GM10266 (cell line): ENCODE results near the gene TRIM9.

ENCODE experiments used
- DNase-seq: peaks from one replicate; pipeline ENCODE4 v3.0.0; 2012; ENCODE audit errors: extremely low spot score
- CTCF ChIP-seq: IDR thresholded peaks from 2 replicates; pipeline ENCODE4 v1.5.1; 2012; ENCODE audit warnings: mild to moderate bottlenecking, low read depth; ENCODE audit not compliant: control insufficient read depth, insufficient read depth; ENCODE audit errors: missing control alignments

Gene TRIM9

DNA sequence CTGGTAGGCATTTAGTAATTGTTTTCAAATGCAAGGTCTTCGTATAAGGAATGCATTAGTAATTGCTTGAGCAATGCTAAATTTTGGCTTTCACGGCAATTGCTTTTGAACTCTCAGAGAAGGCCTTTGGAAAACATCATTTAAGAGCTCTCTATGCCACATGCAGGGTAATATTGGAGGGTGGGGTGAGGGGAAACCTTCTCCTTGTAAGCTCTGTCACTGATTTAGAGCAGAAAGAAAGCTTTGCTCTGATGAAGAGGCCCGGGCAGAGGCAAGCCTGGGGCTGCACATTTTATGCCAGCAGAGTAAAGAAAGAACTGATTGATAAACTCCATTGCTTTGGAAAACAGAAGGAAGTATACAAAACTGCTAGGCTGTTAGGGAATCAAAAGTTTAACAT is 70.9 kb downstream of the TRIM9 start:
- DNase-seq: no peak
- no peak for TF ChIP-seq CTCF

- no peak for DNase-seq
Measured at GRCh38 chr14:51022769-51023168, 72.1 kb downstream of the TRIM9 start.

GRCh38 chr14:51020024-51020710 is 74.7 kb downstream of the TRIM9 start:
- no peak for DNase-seq
- TF ChIP-seq CTCF: no peak

More at GRCh38 chr14:51022769-51023168, 72.1 kb downstream of the TRIM9 start:
- TF ChIP-seq CTCF: no peak

- no peak for TF ChIP-seq CTCF
- DNase-seq: no peak
Measured at GRCh38 chr14:51019089-51019488, 75.8 kb downstream of the TRIM9 start.

DNA sequence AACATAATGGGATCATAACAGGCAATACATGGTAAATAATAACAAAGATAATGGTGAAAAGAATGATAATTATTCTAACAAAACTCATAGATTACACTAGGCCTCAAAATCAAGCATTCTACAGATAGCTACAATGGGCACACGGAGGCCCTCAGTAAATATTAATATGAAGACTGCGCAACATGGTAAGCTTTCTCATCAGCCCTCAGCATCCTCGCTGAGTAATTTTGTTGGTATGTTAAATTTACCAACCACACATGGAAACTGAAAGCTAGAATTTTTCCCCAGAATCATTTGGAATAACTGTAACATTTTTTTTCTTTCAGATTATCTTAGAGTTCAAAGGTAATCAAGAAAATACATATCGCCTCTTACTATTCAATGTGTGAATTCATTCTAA is 76.4 kb downstream of the TRIM9 start:
- no peak for DNase-seq
- TF ChIP-seq CTCF: no peak

- DNase-seq: no peak
- no peak for TF ChIP-seq CTCF
Measured at GRCh38 chr14:51014625-51015024, 80.3 kb downstream of the TRIM9 start.

- no peak for TF ChIP-seq CTCF
- no peak for DNase-seq
Measured at GRCh38 chr14:51014086-51014485, 80.8 kb downstream of the TRIM9 start.
